Caco-2 (cell line): Measurements from ENCODE around the gene ZNF436. TPM values are rescaled to one million over a fixed set of nuclear protein-coding genes. Genes with fewer than 3 reads are reported as not detected.

ENCODE experiments used
- BruUV-seq: library from RNA; stranded (reverse); fragments of 400-500 nt; replicated peaks from 2 replicates; lab custom pipeline; 2021; lab: Mats Ljungman, UMichigan
- CTCF ChIA-PET: fragments of 300-600 bp; sonication (Branson Sonifier 250); formaldehyde crosslinking; loops from one replicate; lab custom pipeline; 2022; ENCODE audit warnings: antibody characterized with exemption; lab: Charles Lee
- POLR2A ChIA-PET: fragments of 300-600 bp; sonication (Branson Sonifier 250); formaldehyde crosslinking; loops from one replicate; lab custom pipeline; 2022; ENCODE audit warnings: antibody characterized with exemption; lab: Charles Lee
- DNase-seq, 2 experiments: peaks; one replicate each; pipeline versions ENCODE4 v3.0.0 to v3.0.0-alpha.2; 2020 to 2022
- H3K27me3 ChIP-seq: replicated peaks from 2 replicates; pipeline ENCODE4 v1.6.0; 2011; ENCODE audit warnings: low read length; ENCODE audit not compliant: control insufficient read depth, insufficient read depth
- H3K36me3 ChIP-seq: 2 replicates; pipeline ENCODE4 v1.5.1; 2011; ENCODE audit warnings: low read length; ENCODE audit not compliant: control insufficient read depth, insufficient read depth
- H3K4me1 ChIP-seq: fragments of 250-450 bp; sonication (Bioruptor Pico); 2 replicates; pipeline ENCODE4 v1.5.1; 2020; ENCODE audit warnings: mild to moderate bottlenecking
- H3K4me3 ChIP-seq: 2 replicates; pipeline ENCODE4 v1.5.1; 2011; ENCODE audit warnings: low read depth, mild to moderate bottlenecking, control low read depth, low read length
- H3K9me3 ChIP-seq: fragments of 250-450 bp; sonication (Bioruptor Pico); 2 replicates; pipeline ENCODE4 v1.5.1; 2020; ENCODE audit warnings: mild to moderate bottlenecking, moderate library complexity
- H3K27ac Mint-ChIP-seq: one replicate; pipeline ENCODE4 v1.8.0; 2022; ENCODE audit warnings: mixed read lengths; ENCODE audit not compliant: unreplicated experiment
- H3K27me3 Mint-ChIP-seq: one replicate; pipeline ENCODE4 v1.8.0; 2022; ENCODE audit warnings: mixed read lengths; ENCODE audit not compliant: insufficient read depth, unreplicated experiment
- H3K36me3 Mint-ChIP-seq: one replicate; pipeline ENCODE4 v1.8.0; 2022; ENCODE audit warnings: mild to moderate bottlenecking, mixed read lengths; ENCODE audit not compliant: insufficient read depth, unreplicated experiment
- H3K4me1 Mint-ChIP-seq: one replicate; pipeline ENCODE4 v1.8.0; 2022; ENCODE audit warnings: low read depth, mixed read lengths; ENCODE audit not compliant: unreplicated experiment
- H3K4me3 Mint-ChIP-seq: one replicate; pipeline ENCODE4 v1.8.0; 2022; ENCODE audit warnings: mild to moderate bottlenecking, moderate library complexity, mixed read lengths; ENCODE audit not compliant: unreplicated experiment
- H3K9me3 Mint-ChIP-seq: one replicate; pipeline ENCODE4 v1.8.0; 2022; ENCODE audit warnings: mixed read lengths; ENCODE audit not compliant: unreplicated experiment
- intact Hi-C: fragments of 100-400 bp; cut with micrococcal nuclease; formaldehyde crosslinking; loops from one replicate; pipeline ENCODE4 v1.10.0; 2022; ENCODE audit not compliant: unreplicated experiment
- total RNA-seq: library from RNA; stranded (reverse); gene quantifications from 2 replicates; pipeline ENCODE4 v1.2.3, GENCODE V29; 2022
- TF ChIP-seq, protein P1 (sequence below), 2 experiments: fragments of 200-600 bp in 1 of 2; IDR thresholded peaks; 1 replicate in 1 of 2; 2 replicates in 1 of 2; pipeline versions ENCODE4 v1.5.1 to v1.8.0; 2011 to 2022; ENCODE audit warnings: antibody characterized with exemption in 1 of 2, control low read depth in 1 of 2, inconsistent platforms in 1 of 2, low read depth in 1 of 2, low read length in 1 of 2, mild to moderate bottlenecking in 1 of 2, moderate library complexity in 1 of 2; ENCODE audit not compliant: insufficient read depth in 1 of 2, severe bottlenecking in 1 of 2, unreplicated experiment in 1 of 2

Gene ZNF436
- total RNA-seq, 1 experiment from 2014 or later, result 6.1 TPM

DNA sequence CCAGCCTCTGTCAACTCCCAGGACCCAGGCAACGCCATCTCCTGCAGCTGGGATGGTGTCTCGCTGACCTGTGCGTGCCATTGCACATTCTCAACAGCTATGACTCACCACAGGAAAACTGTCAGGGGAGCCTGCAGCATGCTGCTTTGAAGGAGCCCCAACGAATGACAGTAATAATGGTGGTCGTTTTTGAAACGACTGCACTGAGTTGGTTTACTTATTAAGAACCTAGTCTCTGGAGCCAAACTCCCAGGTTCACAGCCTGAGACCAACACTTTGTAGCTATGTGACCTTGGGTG is 33.4 kb upstream of the ZNF436 start:
- intact Hi-C loops, result loop anchor here (5.0 to 10.0 kb wide), 2 partner anchors 58 to 91 kb away; partner anchors contain the start of gene HNRNPR
- Mint-ChIP-seq H3K9me3 (no peaks in the 10 kb centered on the region), H3K27me3 (no peaks in the 10 kb centered on the region), H3K4me1 (peaks cover 8% of the 10 kb centered on the region), H3K4me3 (no peak overlapping the region), H3K36me3 (no peaks in the 10 kb centered on the region), H3K27ac (no peak overlapping the region)
- Histone ChIP-seq H3K9me3 (no peaks in the 10 kb centered on the region), H3K27me3 (no peaks in the 10 kb centered on the region), H3K36me3 (no peaks in the 10 kb centered on the region; the same call in 1 of the 2 replicates), H3K4me3 (no peak overlapping the region), H3K4me1 (0 out of 2 replicates have a peak, but pooled peaks cover 7% of the 10 kb centered on the region)
- ChIA-PET POLR2A (interaction anchor here (1.7 kb wide), 1 partner anchor 58 kb away, joined by 9 read pairs; the partner anchor contains the start of gene HNRNPR), CTCF (interaction anchor here (0.7 to 1.1 kb wide), 2 partner anchors 35 to 37 kb away, joined by 3 read pairs; no protein-coding TSS in a partner anchor)
- TF ChIP-seq, protein P1, sequence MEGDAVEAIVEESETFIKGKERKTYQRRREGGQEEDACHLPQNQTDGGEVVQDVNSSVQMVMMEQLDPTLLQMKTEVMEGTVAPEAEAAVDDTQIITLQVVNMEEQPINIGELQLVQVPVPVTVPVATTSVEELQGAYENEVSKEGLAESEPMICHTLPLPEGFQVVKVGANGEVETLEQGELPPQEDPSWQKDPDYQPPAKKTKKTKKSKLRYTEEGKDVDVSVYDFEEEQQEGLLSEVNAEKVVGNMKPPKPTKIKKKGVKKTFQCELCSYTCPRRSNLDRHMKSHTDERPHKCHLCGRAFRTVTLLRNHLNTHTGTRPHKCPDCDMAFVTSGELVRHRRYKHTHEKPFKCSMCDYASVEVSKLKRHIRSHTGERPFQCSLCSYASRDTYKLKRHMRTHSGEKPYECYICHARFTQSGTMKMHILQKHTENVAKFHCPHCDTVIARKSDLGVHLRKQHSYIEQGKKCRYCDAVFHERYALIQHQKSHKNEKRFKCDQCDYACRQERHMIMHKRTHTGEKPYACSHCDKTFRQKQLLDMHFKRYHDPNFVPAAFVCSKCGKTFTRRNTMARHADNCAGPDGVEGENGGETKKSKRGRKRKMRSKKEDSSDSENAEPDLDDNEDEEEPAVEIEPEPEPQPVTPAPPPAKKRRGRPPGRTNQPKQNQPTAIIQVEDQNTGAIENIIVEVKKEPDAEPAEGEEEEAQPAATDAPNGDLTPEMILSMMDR (IDR thresholded peaks at IDR 0.05; ENCODE audit: insufficient read depth in 1 of 2, low read depth in 1 of 2, low read length in 1 of 2, severe bottlenecking in 1 of 2, unreplicated experiment in 1 of 2), result no peak
- BruUV-seq, result no TSS peak
- no peak for DNase-seq

DNA sequence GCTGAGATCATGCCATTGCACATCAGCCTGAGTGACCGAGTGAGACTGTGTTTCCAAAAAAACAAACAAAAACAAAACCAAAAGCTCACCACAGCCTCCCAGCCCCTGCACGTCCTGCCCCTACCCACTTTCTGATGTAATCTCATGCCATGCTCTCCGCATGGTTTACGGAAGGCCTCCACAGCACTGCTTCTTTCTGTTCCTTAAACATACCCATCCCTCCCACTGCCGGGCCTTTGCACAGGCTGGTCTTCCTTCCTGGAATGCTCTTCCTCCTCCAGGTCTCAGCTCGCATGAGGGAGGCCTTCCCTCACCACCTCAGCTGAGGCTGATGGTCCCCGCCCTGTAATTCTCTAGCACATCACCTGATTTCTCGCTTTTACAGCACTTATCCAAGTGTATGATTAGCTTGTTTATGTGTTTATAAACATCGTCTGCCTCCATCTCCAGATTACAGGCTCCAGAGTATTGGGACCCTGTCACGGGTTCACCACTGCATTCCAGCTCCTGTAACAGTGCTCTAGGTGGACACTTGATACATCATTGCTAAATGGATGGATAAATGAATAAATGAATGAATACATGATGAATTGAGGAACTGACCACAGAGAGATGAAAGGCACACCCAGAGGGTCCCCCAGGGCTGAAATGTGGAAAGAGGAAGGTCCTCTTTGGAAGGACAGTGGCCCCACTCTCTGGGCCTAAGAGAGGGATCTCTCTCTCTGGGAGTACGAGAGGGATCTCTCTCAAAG is 32.8 kb upstream of the ZNF436 start:
- Mint-ChIP-seq H3K9me3 (no peaks in the 10 kb centered on the region), H3K36me3 (no peaks in the 10 kb centered on the region), H3K4me1 (peaks cover 8% of the 10 kb centered on the region), H3K4me3 (no peak overlapping the region), H3K27me3 (no peaks in the 10 kb centered on the region), H3K27ac (peak overlapping the region; percentile 71)
- H3K4me1 ChIP-seq, result 0 out of 2 replicates have a peak, but pooled peaks cover 7% of the 10 kb centered on the region
- no TSS peak for BruUV-seq
- H3K4me3 ChIP-seq, result no peak overlapping the region
- no peaks in the 10 kb centered on the region for H3K27me3 ChIP-seq
- ChIA-PET CTCF (interaction anchor here (0.7 to 1.1 kb wide), 2 partner anchors 34 to 36 kb away, joined by 3 read pairs; no protein-coding TSS in a partner anchor), POLR2A (interaction anchor here (1.7 kb wide), 1 partner anchor 58 kb away, joined by 9 read pairs; the partner anchor contains the start of gene HNRNPR)
- intact Hi-C loops, result loop anchor here (5.0 to 10.0 kb wide), 2 partner anchors 58 to 90 kb away; partner anchors contain the start of gene HNRNPR
- TF ChIP-seq, protein P1 (IDR thresholded peaks at IDR 0.05; ENCODE audit: insufficient read depth in 1 of 2, low read depth in 1 of 2, low read length in 1 of 2, severe bottlenecking in 1 of 2, unreplicated experiment in 1 of 2), result no peak
- H3K36me3 ChIP-seq, result no peaks in the 10 kb centered on the region; the same call in 1 of the 2 replicates
- H3K9me3 ChIP-seq, result no peaks in the 10 kb centered on the region
- no peak for DNase-seq

DNA sequence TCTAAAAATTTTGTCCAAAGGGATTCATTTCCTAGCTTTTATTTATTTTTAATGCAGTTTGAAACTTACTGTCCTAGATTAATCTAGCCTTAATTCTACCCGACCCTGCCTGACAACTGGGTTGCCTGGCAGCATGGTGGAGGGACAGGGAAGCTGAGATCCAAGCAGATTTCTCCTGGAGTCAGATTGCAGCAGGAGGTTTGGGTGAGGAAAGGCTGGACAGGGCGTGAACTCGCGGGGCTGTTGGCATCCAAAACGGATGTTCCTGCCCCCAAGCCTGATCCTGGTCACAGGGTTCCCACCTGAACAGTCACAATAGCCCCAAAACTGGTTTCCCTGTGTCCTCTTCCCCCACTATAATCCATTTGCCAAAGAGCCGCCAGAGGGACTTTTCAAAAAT is 31.7 kb upstream of the ZNF436 start:
- TF ChIP-seq, protein P1 (IDR thresholded peaks at IDR 0.05; ENCODE audit: insufficient read depth in 1 of 2, low read depth in 1 of 2, low read length in 1 of 2, severe bottlenecking in 1 of 2, unreplicated experiment in 1 of 2), result no peak
- Histone ChIP-seq H3K27me3 (no peaks in the 10 kb centered on the region), H3K9me3 (no peaks in the 10 kb centered on the region), H3K4me1 (0 out of 2 replicates have a peak, but pooled peaks cover 7% of the 10 kb centered on the region), H3K4me3 (no peak overlapping the region), H3K36me3 (no peaks in the 10 kb centered on the region; the same call in 1 of the 2 replicates)
- DNase-seq, result no peak
- ChIA-PET POLR2A (no interaction called here), CTCF (no interaction called here)
- no TSS peak for BruUV-seq
- intact Hi-C loops, result loop anchor here (5.0 to 10.0 kb wide), 2 partner anchors 57 to 89 kb away; partner anchors contain the start of gene HNRNPR
- H3K27me3 Mint-ChIP-seq, result no peaks in the 10 kb centered on the region
- H3K36me3 Mint-ChIP-seq, result no peaks in the 10 kb centered on the region
- no peaks in the 10 kb centered on the region for H3K9me3 Mint-ChIP-seq
- H3K4me1 Mint-ChIP-seq, result peaks cover 8% of the 10 kb centered on the region
- no peak overlapping the region for H3K4me3 Mint-ChIP-seq
- H3K27ac Mint-ChIP-seq, result no peak overlapping the region
